Right ventricle myocardium inferior (tissue), 1 donor: ENCODE data around the gene TSSK2. TPM values are rescaled to one million over a fixed set of nuclear protein-coding genes. Genes with fewer than 3 reads are reported as not detected.

Experiments
- ATAC-seq: fragments of 200-7000 bp; cut with Tn5 transposase; one replicate; pipeline ENCODE4 v1.9.1; 2020; ENCODE audit warnings: mild to moderate bottlenecking, moderate library complexity
- DNase-seq: peaks from one replicate; pipeline ENCODE4 v3.0.0; 2021; ENCODE audit errors: missing footprints
- intact Hi-C: fragments of 100-400 bp; cut with DNase I; formaldehyde crosslinking; loops from one replicate; pipeline ENCODE4 v1.11.0; 2022
- total RNA-seq: library from RNA; stranded (reverse); fragmentation: NEBNext Ultra II Directional; extraction: Animal tissue kit (Norgen Biotek cat#: 25700); gene quantifications from one replicate; pipeline ENCODE4 v1.2.1, GENCODE V29; 2021
- donor health status: DM: no; HTN: yes; CAD: no; lungs with severe emphysema.

The TSSK2 gene
- total RNA-seq, 1 donor from 2014 or later = not detected

DNA sequence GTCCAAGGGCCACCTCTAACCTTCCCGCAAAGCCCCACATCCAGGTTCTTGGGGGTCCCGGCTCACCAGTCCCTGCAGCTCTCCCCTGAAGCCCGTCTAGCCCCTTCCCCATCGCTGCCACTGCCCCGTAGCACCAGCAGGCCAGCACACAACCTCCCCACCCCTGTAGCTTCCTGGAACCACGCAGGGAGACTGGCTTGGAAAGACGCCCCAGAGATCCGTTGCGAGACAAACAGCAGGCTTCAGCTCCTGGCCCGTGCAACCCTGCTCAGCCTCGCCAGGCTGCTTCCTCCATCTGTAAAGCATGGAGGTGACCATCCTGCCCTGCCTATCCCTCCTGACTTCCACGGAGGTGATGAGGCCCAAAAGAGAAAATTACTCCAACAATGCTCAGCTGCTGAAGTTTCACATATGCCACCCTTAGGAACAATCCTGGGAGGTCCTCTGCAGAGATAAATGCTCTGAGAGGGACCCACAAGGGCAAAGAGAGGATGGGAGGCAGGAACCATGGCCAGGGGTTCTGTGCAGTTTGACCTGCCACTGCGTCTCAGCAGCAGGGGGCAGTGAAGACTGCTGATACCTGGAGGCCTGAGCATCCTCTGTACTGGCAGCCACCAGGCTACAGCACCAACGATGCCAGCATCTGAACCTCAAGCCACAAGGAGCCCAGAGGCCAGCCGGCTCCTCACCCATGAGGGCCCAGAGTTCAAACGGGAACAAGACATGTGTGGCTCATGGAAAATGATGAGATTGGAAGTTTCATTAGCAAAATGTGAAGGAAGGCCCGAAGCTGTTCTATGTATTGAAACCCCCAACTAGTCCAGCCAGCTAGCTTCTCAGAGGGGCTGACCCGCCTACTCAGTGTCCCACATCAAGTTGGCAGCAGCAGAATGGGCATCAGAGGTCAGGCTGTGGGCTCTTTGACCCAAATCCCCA lies 25.0 kb upstream of the TSSK2 start:
- no peak for DNase-seq
- no peak for ATAC-seq
- intact Hi-C loops = no loop called here

DNA sequence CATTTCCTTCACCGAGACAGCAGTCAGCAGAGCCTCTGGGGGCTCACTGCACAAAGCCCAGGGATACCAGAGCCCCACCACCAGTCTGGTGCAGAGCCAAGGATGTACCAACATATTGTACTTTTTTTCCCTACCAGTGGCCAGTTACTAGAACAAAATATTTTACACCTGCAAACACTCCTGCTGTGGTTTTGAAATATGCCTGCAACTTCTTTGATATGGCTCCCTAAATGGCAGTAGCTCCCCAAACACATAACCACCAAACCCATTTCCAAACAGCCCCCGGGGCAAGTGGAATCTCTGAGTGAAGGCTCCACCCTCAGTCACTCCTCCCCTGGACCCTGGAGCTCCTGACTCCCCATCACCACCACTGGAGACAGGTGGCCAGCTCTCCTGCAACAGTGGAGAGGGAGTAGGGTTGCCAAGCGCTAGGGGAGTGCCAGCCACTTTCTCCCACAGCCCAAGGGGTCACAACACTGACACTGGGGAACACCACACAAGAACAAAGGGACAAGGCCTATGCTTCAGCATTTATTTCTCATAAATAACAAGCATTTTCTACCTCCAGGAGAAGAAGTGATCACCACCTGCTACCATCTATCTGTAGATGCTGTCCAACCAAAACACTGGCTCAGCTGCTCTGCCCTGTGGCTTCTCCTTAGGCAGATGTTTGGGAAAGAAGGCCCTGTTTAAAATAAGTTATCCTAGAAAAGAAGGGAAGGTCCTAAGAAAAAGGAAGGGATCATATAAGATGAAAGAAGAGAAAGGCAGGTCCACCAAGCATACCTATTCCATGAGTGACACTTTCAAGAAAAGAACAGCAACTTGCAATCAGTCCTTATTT lies 24.0 kb upstream of the TSSK2 start:
- no peak for ATAC-seq
- intact Hi-C loops = no loop called here
- no peak for DNase-seq

GRCh38 chr22:19107730-19108074 lies 23.4 kb upstream of the TSSK2 start:
- ATAC-seq (no peak), DNase-seq (no peak)
- intact Hi-C loops = no loop called here

DNA sequence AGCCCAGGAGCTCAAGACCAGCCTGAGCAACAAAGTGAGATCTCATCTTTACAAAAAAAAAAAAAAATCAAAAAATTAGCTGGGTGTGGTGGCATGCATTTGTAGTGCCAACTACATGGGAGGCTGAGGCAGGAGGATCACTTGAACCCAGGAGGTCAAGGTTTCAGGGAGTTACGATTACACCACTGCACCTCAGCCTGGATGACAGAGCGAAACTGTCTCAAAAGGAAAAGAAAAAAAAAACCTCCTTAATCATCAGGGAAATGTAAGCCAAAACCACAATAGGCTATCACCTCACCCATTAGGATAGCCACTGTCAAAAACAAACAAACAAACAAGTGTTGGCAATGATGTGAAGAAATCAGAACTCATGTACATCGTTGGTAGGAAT lies 22.3 kb upstream of the TSSK2 start:
- intact Hi-C loops = no loop called here
- ATAC-seq = no peak
- no peak for DNase-seq

DNA sequence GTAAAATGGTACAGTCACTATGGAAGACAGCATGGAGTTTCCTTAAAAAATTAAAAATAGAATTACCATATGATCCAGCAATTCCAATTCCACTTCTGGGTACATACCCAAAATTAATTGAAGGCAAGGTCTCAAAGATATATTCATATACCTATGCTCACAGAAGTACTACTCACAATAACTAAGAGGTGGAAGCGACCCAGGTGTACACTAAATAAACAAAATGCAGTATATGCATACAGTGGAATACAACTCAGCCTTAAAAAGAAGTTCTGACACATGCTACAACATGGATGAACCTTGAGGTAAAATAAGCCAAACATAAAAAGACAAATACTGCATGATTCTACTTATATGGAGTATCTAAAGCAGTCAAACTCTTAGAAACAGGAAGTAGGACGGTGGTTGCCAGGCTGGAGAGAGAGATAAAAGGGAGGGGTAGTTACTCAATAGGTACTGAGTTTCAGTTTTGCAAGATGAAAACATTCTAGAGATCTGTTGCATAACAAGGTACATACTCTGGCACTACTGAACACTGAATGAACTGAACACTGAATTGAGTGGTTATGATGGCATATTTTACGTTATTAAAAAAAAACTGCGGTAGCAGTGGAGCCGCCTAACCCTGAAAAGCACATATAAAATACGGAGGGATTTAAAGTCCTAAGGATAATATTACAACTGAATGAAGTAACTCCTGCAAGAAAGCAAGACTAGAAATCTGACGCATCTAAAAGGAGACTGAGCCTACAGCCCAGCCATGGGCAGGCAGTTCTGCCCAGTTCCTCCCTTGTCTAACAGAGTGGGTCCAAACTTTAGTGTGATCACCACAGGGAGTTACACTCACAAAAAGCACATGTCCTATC lies 21.7 kb upstream of the TSSK2 start:
- DNase-seq (no peak), ATAC-seq (peak; percentile 70)
- intact Hi-C loops = no loop called here

GRCh38 chr22:19110064-19110458 lies 21.0 kb upstream of the TSSK2 start:
- intact Hi-C loops = no loop called here
- DNase-seq (no peak), ATAC-seq (no peak)

GRCh38 chr22:19110646-19111045 lies 20.5 kb upstream of the TSSK2 start:
- intact Hi-C loops = no loop called here
- ATAC-seq (no peak), DNase-seq (no peak)

GRCh38 chr22:19111140-19111539 lies 20.0 kb upstream of the TSSK2 start:
- intact Hi-C loops = no loop called here
- ATAC-seq = no peak
- no peak for DNase-seq

DNA sequence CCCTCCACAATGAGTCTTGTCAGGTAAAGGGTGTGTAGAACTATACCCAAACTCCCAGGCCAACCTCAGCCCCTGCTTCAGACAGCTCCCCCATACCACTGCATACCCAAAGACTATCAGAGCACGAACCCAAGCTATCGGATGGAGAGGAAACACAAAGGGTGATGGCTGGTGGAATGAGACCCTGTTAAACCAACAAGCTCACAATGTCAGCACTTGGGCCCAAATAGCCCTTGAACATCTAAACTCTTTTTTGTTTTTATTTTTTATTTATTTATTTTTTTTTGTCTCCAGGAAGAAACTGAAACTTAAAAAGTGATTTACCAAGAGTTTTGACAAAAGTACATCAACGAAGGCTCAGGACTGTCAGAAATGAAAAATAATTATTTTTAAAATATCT lies 19.5 kb upstream of the TSSK2 start:
- ATAC-seq (no peak), DNase-seq (no peak)
- intact Hi-C loops = no loop called here

DNA sequence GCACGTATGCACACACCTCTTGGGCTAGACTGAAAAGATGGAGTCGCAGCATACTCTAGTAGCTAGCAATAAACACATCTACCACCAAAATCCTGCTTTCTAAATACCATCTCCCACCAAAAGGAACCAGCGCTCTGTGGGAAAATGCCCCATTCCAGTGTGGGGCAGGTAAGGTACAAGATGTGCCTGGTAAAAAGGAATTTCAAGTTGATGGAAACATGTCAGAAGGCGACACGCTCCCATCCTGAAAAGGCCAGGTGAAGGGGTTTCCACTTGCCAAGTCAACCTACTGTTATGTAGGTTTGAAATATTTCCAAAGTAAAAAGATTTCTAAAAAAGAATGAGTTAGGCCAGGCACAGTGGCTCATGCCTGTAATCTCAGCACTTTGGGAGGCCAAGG lies 17.7 kb upstream of the TSSK2 start:
- intact Hi-C loops = no loop called here
- DNase-seq (no peak), ATAC-seq (no peak)

DNA sequence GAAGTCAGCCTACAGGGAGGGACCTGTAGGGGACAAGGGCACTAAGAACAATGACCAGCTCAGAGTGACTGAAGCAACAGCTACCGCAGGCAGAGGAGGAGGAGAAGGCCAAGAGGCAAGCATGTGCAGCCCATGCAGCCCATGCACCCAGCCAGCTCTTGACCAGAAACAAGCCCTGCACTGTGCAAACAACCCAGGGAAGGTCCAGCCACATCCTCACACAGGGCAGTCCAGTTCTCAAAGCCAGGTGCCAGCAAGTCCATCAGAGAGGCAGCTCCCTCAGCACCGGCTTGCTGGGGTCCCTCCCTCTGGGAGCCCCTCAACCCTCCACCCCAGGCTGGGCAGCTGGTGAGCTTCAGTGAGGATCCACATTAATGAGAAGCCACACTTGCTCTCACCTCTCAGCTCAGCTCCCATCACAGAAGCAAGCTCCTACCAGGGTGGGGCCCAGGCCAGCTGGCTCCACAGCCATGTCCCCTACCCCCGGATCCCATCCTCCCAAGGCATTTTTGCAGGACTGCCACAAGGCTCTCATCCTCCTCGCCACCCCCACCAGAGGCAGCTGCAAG lies 16.0 kb upstream of the TSSK2 start:
- DNase-seq (peak; percentile 37), ATAC-seq (peak; percentile 38)
- intact Hi-C loops = no loop called here

GRCh38 chr22:19115628-19116027 lies 15.5 kb upstream of the TSSK2 start:
- ATAC-seq (no peak), DNase-seq (peak; percentile 25)
- intact Hi-C loops = no loop called here

GRCh38 chr22:19117111-19117512 lies 14.0 kb upstream of the TSSK2 start:
- intact Hi-C loops = no loop called here
- no peak for DNase-seq
- no peak for ATAC-seq

GRCh38 chr22:19118329-19118880 lies 12.7 kb upstream of the TSSK2 start:
- ATAC-seq = no peak
- DNase-seq = no peak
- intact Hi-C loops = no loop called here

GRCh38 chr22:19119949-19120348 lies 11.2 kb upstream of the TSSK2 start:
- ATAC-seq (no peak), DNase-seq (no peak)
- intact Hi-C loops = loop anchor here (5.0 kb wide), 1 partner anchor 357 kb away; the partner anchor contains the start of genes CDC45 and UFD1

- intact Hi-C loops = loop anchor here (5.0 kb wide), 1 partner anchor 356 kb away; the partner anchor contains the start of genes CDC45 and UFD1
- DNase-seq = no peak
Measured at GRCh38 chr22:19120829-19121630, 10.1 kb upstream of the TSSK2 start.

GRCh38 chr22:19121631-19122142 lies 9.4 kb upstream of the TSSK2 start:
- intact Hi-C loops = loop anchor here (5.0 kb wide), 1 partner anchor 356 kb away; the partner anchor contains the start of genes CDC45 and UFD1
- ATAC-seq = peak; percentile 39
- peak; percentile 80 for DNase-seq

More at GRCh38 chr22:19120829-19121630, 10.1 kb upstream of the TSSK2 start:
- no peak for ATAC-seq
